Thymus (tissue), 11 donors: ENCODE results near the gene GPR45. TPM values are rescaled to one million over a fixed set of nuclear protein-coding genes. Genes with fewer than 3 reads are reported as not detected.
"Not testable (repeated sequence)": the region's sequence is repeated elsewhere in the genome, so short reads cannot be mapped to it uniquely, and the experiment has no call there.

ENCODE experiments used
- DNase-seq, 9 donors: peaks; one replicate each; pipeline ENCODE4 v3.0.0-alpha.2; 2013; ENCODE audit warnings: low spot score in 9 of 9, low read depth in 6 of 9, missing footprints in 1 of 9
- H3K27ac ChIP-seq, 2 donors: one replicate each; pipeline ENCODE4 v1.5.1; 2013; ENCODE audit warnings: control low read depth in 1 of 2, low read depth in 1 of 2, low read length in 1 of 2, mild to moderate bottlenecking in 1 of 2, moderate library complexity in 1 of 2
- H3K27me3 ChIP-seq, 2 donors: one replicate each; pipeline ENCODE4 v1.5.1; 2013; ENCODE audit warnings: low read length in 1 of 2; ENCODE audit not compliant: control insufficient read depth in 2 of 2, insufficient read depth in 1 of 2
- H3K36me3 ChIP-seq, 2 donors: one replicate each; pipeline ENCODE4 v1.5.1; 2013; ENCODE audit warnings: low read length in 1 of 2, mild to moderate bottlenecking in 1 of 2, moderate library complexity in 1 of 2; ENCODE audit not compliant: control insufficient read depth in 2 of 2, insufficient read depth in 2 of 2
- H3K4me1 ChIP-seq, 2 donors: one replicate each; pipeline ENCODE4 v1.5.1; 2013; ENCODE audit warnings: low read length in 2 of 2; ENCODE audit not compliant: control insufficient read depth in 2 of 2, insufficient read depth in 2 of 2
- H3K4me3 ChIP-seq, 2 donors: one replicate each; pipeline ENCODE4 v1.5.1; 2013; ENCODE audit warnings: low read length in 2 of 2, control low read depth in 1 of 2, mild to moderate bottlenecking in 1 of 2
- H3K9me3 ChIP-seq, 2 donors: one replicate each; pipeline ENCODE4 v1.5.1; 2013; ENCODE audit warnings: low read length in 1 of 2, mild to moderate bottlenecking in 1 of 2; ENCODE audit not compliant: control insufficient read depth in 2 of 2, insufficient read depth in 1 of 2
- WGBS: extraction: QIAGEN DNeasy Blood & Tissue Kit; methylation state at CpG from one replicate; pipeline ENCODE4 v1.1.7; 2013; 5-methylcytosine and 5-hydroxymethylcytosine counted together
- polyA plus RNA-seq: library from polyadenylated mRNA; stranded (reverse); fragments of 200-250 nt; gene quantifications from one replicate; pipeline ENCODE4 v1.2.3, GENCODE V29; 2013
- total RNA-seq: library from RNA; stranded (reverse); fragments of 120-200 nt; gene quantifications from one replicate; pipeline ENCODE4 v1.2.4, GENCODE V29; 2013
- donor health status: healthy.

Gene GPR45
- total and polyA plus RNA-seq, 2 donors, result 0.02 TPM; not detected in 1

DNA sequence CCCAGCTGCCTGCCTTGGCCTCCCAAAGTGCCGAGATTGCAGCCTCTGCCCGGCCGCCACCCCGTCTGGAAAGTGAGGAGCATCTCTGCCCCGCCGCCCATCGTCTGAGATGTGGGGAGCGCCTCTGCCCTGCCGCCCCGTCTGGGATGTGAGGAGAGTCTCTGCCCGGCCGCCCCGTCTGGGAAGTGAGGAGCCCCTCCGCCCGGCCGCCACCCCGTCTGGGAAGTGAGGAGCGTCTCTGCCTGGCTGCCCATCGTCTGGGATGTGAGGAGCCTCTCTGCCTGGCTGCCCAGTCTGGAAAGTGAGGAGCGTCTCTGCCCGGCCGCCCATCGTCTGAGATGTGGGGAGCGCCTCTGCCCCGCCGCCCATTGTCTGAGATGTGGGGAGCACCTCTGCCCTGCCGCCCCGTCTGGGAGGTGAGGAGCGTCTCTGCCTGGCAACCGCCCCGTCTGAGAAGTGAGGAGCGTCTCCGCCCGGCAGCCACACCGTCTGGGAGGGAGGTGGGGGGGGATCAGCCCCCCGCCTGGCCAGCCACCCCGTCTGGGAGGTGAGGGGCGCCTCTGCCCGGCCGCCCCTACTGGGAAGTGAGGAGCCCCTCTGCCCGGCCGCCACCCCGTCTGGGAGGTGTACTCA is 9.6 kb downstream of the GPR45 start:
- H3K9me3 ChIP-seq, H3K4me3 ChIP-seq, H3K36me3 ChIP-seq, H3K27ac ChIP-seq, H3K27me3 ChIP-seq, H3K4me1 ChIP-seq, DNase-seq: not testable (repeated sequence)
- 98% methylated on average over 43 of the region's 43 CpGs for WGBS

DNA sequence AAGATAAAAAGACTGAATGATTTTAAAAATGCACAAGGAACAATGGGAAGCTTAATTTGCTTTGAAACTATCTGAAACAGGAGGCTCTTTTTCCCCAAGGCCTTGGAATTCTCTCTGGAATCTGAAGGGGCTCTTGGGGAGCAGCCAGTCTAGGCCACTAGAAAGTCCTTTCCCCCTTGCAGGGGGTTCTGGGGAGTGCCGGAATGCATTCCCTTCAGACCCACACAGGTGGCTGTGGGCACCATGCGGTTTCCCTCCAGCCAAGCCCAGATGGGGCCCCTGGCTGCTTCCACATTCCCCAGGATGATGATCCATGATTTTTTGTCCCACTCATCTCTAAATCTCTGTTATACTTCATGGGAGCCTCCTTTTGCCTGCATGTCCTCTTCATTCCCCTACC is 10.7 kb downstream of the GPR45 start:
- Histone ChIP-seq H3K4me3 (no peak overlapping the region), H3K27ac (no peak overlapping the region), H3K36me3 (no peaks in the 10 kb centered on the region), H3K9me3 (peaks cover 0 to 3% of the 10 kb centered on the region in 2 donors), H3K27me3 (no peaks in the 10 kb centered on the region), H3K4me1 (no peaks in the 10 kb centered on the region)
- WGBS, result 98% methylated on average over 2 of the region's 2 CpGs
- no peak for DNase-seq

- no peaks in the 10 kb centered on the region for H3K4me1 ChIP-seq
- WGBS, result 97% methylated on average over 5 of the region's 5 CpGs
- no peaks in the 10 kb centered on the region for H3K27me3 ChIP-seq
- no peak overlapping the region for H3K4me3 ChIP-seq
- H3K36me3 ChIP-seq, result no peaks in the 10 kb centered on the region
- no peaks in the 10 kb centered on the region for H3K9me3 ChIP-seq
- DNase-seq, result no peak
- no peak overlapping the region for H3K27ac ChIP-seq
Observed at GRCh38 chr2:105254531-105255210, 13.1 kb downstream of the GPR45 start.

- no peak overlapping the region for H3K27ac ChIP-seq
- H3K27me3 ChIP-seq, result no peaks in the 10 kb centered on the region
- H3K4me3 ChIP-seq, result no peak overlapping the region
- over 99% methylated on average over 2 of the region's 2 CpGs for WGBS
- no peaks in the 10 kb centered on the region for H3K36me3 ChIP-seq
- H3K9me3 ChIP-seq, result no peaks in the 10 kb centered on the region
- no peaks in the 10 kb centered on the region for H3K4me1 ChIP-seq
- DNase-seq, result no peak
Observed at GRCh38 chr2:105255979-105256378, 14.4 kb downstream of the GPR45 start.

DNA sequence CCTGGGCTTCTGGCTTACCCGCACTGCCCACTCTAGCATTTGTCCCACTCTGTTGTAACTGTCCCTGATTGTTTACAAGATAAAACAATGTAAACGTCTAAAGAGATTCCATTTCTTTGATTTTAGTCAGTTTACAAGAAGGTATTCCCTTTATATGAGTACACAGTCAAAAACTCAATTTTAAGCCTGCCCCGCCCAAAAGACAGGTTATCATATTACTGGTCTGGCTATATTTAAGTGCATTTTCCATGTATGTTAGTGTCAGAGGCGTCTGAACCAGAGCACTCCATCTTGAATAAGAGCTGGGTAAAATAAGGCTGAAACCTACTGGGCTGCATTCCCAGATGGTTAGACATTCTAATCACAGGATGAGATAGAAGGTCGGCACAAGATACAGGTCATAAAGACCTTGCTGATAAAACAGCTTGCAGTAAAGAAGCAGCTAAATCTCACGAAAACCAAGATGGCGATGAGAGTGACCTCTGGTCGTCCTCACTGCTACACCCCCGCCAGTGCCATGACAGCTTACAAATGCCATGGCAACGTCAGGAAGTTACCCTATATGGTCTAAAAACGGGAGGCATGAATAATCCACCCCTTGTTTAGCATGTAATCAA is 15.0 kb downstream of the GPR45 start:
- Histone ChIP-seq H3K27ac (no peak overlapping the region), H3K27me3 (no peaks in the 10 kb centered on the region), H3K4me3 (no peak overlapping the region), H3K4me1 (no peaks in the 10 kb centered on the region), H3K9me3 (no peaks in the 10 kb centered on the region), H3K36me3 (no peaks in the 10 kb centered on the region)
- WGBS, result 97% methylated on average over 11 of the region's 11 CpGs
- DNase-seq, result no peak

GRCh38 chr2:105257981-105258380 is 16.4 kb downstream of the GPR45 start:
- H3K9me3 ChIP-seq, result no peaks in the 10 kb centered on the region
- DNase-seq, result no peak
- no peak overlapping the region for H3K27ac ChIP-seq
- no peaks in the 10 kb centered on the region for H3K27me3 ChIP-seq
- 98% methylated on average over 3 of the region's 3 CpGs for WGBS
- H3K4me1 ChIP-seq, result no peaks in the 10 kb centered on the region
- H3K36me3 ChIP-seq, result no peaks in the 10 kb centered on the region
- H3K4me3 ChIP-seq, result no peak overlapping the region

DNA sequence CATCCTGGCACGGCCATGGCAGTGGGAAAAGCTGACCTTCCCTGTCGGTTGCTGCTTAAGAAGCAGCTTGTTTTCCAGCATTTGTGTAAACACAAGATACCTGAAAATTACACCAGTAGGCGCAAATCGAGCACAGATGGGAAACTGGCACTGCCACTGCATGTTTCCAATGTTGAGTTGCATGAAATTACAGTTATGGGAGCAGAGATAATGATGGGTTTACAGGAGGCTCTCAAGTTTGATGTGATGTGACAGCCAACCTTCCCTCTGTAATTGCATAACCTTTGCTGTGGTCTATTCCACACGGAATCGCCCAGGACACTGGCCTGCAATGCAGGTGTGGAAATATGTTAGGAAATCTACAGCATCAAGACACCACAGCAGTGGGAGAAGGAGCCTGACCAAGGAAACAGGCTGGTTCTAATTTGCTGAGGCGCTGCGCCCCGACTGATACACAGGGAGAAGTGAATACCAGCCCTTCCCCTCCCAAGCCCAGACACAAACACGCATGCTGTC is 17.4 kb downstream of the GPR45 start:
- no peak overlapping the region for H3K27ac ChIP-seq
- no peaks in the 10 kb centered on the region for H3K9me3 ChIP-seq
- H3K27me3 ChIP-seq, result no peaks in the 10 kb centered on the region
- no peak for DNase-seq
- H3K4me3 ChIP-seq, result no peak overlapping the region
- no peaks in the 10 kb centered on the region for H3K36me3 ChIP-seq
- H3K4me1 ChIP-seq, result no peaks in the 10 kb centered on the region
- WGBS, result 96% methylated on average over 10 of the region's 10 CpGs

GRCh38 chr2:105261061-105261460 is 19.5 kb downstream of the GPR45 start:
- no peaks in the 10 kb centered on the region for H3K4me1 ChIP-seq
- H3K27me3 ChIP-seq, result no peaks in the 10 kb centered on the region
- WGBS, result 93% methylated on average over 5 of the region's 5 CpGs
- H3K27ac ChIP-seq, result no peak overlapping the region
- DNase-seq, result no peak
- no peaks in the 10 kb centered on the region for H3K9me3 ChIP-seq
- H3K36me3 ChIP-seq, result peaks cover 2 to 9% of the 10 kb centered on the region in 2 donors
- H3K4me3 ChIP-seq, result no peak overlapping the region

DNA sequence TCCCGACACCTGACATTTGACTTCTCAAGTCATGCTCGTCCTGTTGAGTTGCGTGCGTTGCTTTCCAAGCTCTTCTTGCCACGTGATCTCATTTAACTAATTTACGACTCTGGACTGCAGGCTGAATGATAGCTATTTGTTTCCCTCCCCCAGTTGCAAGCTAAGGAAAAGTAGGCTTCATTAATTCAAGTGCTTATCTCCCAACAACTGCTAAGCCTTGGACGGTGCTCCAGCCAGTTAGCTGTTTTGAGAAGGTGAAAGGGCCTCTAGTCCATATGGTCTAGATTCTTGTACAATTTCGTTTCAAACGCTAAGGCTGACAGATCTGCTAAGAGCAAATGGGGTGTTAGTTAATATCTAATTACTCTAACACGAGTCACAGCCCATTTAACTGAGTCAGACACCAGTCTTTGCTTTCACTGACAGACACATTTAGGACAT is 21.1 kb downstream of the GPR45 start:
- Histone ChIP-seq H3K36me3 (peaks cover 15 to 24% of the 10 kb centered on the region in 2 donors), H3K4me3 (no peak overlapping the region), H3K9me3 (no peaks in the 10 kb centered on the region), H3K27me3 (no peaks in the 10 kb centered on the region), H3K27ac (no peak overlapping the region), H3K4me1 (no peaks in the 10 kb centered on the region)
- WGBS, result 95% methylated on average over 10 of the region's 10 CpGs
- no peak for DNase-seq
